Peyer's patch (tissue), 4 donors: ENCODE results near the gene PTPRM.

Source experiments
- CTCF ChIP-seq, 6 experiments: fragments of 450-650 bp in 4 of 6; fragments of 200-600 bp in 2 of 6; sonication (generic) in 1 of 6; IDR thresholded peaks; one replicate each; pipeline ENCODE4 v1.5.1; 2017 to 2019; ENCODE audit warnings: antibody characterized with exemption in 6 of 6, mild to moderate bottlenecking in 3 of 6, moderate library complexity in 1 of 6
- POLR2A ChIP-seq, 2 donors: fragments of 450-650 bp; IDR thresholded peaks; one replicate each; pipeline ENCODE4 v1.5.1; 2017; ENCODE audit warnings: antibody characterized with exemption in 2 of 2, mild to moderate bottlenecking in 2 of 2, moderate library complexity in 2 of 2

GRCh38 chr18:8406868-8407250 lies 839.7 kb downstream of the PTPRM start:
- TF ChIP-seq CTCF (IDR thresholded peaks at IDR 0.05) (no peak), POLR2A (IDR thresholded peaks at IDR 0.05) (no peak)
